Activated T-cell treated with anti-CD3 and anti-CD28 coated beads, Interleukin-2, amount 50 U/mL, for 24 hours (primary cell): Measurements from ENCODE around the gene TOMM20.
A peak's percentile ranks its signal among the peaks of the same experiment; 100 is the strongest.
"Not testable (repeated sequence)": the region's sequence is repeated elsewhere in the genome, so short reads cannot be mapped to it uniquely, and the experiment has no call there.

ENCODE experiments used
- DNase-seq: peaks from one replicate; pipeline ENCODE4 v3.0.0-alpha.2; 2020
- H3K27ac Mint-ChIP-seq: 2 replicates; pipeline ENCODE4 v1.8.0; 2020; ENCODE audit warnings: mild to moderate bottlenecking, mixed read lengths
- H3K27me3 Mint-ChIP-seq: 2 replicates; pipeline ENCODE4 v1.8.0; 2020; ENCODE audit warnings: mixed read lengths
- H3K36me3 Mint-ChIP-seq: 2 replicates; pipeline ENCODE4 v1.8.0; 2020; ENCODE audit warnings: low read depth, mixed read lengths
- H3K4me1 Mint-ChIP-seq: 2 replicates; pipeline ENCODE4 v1.8.0; 2020; ENCODE audit warnings: low read depth, mixed read lengths
- H3K4me3 Mint-ChIP-seq: 2 replicates; pipeline ENCODE4 v1.8.0; 2020; ENCODE audit warnings: mild to moderate bottlenecking, moderate library complexity, mixed read lengths
- H3K9me3 Mint-ChIP-seq: 2 replicates; pipeline ENCODE4 v1.8.0; 2020; ENCODE audit warnings: mixed read lengths

TOMM20 gene

DNA sequence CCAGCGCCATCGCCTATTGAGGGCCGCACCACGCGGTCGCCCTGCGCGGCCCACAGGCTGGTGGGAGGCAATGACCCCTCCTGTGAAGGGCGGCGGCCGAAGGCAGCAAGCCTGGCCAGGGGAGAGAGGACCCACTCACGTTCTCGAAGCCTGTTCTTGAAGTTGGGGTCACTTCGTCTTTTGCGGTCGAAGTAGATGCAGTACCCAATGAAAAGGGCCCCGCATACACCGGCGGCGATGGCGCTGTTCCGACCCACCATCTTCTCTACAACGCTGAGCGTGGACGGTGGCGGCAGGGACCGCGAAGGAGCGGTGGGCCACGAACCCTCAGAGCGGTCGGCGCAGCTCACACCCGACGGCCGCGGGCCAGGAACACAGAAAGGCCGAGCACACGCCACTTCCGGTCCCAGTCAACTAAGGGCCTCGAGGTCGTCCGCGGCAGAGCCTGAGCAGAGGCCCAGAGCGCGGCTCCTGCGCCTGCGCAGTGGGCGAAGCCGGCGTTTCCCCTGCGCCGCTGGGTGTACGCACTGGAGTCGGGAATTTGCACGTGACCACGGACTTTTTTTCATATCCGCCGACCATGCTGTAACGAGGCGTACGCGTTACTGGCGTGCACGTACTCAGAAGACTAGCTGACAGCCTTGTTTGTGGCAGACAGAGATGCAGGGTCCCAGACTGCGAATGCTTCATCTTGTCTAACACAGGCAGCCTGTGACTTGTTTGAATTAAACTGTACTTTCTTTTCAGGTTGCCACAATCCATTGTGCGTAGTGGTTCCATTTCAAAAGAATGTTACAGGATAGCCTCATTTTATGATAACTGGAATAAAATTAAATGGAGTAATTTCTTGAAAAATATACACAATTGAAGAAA lies at the start of gene TOMM20:
TOMM20 (minus strand) TSS at position 382 of the 873 bp plus-strand sequence; CDS start at position 260, 122 bp downstream.
- no peaks in the 10 kb centered on the region for H3K9me3 Mint-ChIP-seq
- no peaks in the 10 kb centered on the region for H3K27me3 Mint-ChIP-seq
- peak within 1 kb of the TSS; percentile 99 for H3K27ac Mint-ChIP-seq
- peaks cover 52% of the 10 kb centered on the region for H3K4me1 Mint-ChIP-seq
- peak within 1 kb of the TSS; percentile 99 for H3K4me3 Mint-ChIP-seq
- peak; percentile 94 for DNase-seq
- H3K36me3 Mint-ChIP-seq = peaks cover 88% of the 10 kb centered on the region

DNA sequence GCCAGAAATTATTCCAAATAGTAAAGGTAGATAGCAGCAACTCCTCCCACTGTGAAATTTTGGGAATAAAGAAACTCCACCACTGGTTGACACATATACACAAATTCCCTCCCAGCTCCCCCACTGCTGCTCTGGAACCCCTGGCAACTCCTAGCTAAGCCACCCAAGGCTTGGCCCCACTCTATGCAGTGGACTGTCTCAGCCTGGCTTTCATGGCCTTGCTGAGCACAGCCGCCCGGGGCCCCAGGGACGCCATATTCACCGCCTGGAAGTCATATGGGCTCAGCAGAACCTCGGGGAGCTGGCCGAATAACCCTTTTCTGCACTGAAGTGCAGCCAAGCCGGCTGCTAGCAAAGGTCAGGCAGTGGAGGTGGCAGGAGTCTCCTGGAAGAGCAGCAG lies 47.8 kb upstream of the TOMM20 start:
- H3K27ac Mint-ChIP-seq = peak overlapping the region; percentile 75

DNA sequence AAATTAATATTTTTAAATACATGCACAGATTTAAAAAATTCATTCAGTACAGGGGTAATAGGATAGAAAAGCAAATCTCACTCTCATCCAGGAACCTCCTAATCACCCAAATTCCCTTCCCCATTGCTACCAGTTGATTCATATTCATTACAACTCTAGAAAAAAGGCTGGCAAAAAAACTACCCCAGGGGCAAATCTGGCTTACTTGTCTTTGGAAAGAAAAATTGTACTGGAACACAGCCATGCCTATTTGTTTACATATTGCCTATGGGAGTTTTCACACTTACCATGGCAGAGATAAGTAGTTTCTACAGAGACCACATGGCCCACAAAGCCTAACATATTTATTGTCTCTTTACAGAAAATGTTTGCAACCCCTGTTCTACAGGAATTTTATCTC lies 41.3 kb upstream of the TOMM20 start:
- Mint-ChIP-seq H3K4me1 (no peaks in the 10 kb centered on the region), H3K9me3 (no peaks in the 10 kb centered on the region), H3K4me3 (no peak overlapping the region), H3K27me3 (no peaks in the 10 kb centered on the region), H3K27ac (no peak overlapping the region), H3K36me3 (peaks cover 74% of the 10 kb centered on the region)
- DNase-seq = no peak

More for the DNA sequence above, 47.8 kb upstream of the TOMM20 start:
- Mint-ChIP-seq H3K4me3 (no peak overlapping the region), H3K9me3 (no peaks in the 10 kb centered on the region), H3K27me3 (no peaks in the 10 kb centered on the region), H3K36me3 (peaks cover 85% of the 10 kb centered on the region), H3K4me1 (peaks cover 3% of the 10 kb centered on the region)
- no peak for DNase-seq

DNA sequence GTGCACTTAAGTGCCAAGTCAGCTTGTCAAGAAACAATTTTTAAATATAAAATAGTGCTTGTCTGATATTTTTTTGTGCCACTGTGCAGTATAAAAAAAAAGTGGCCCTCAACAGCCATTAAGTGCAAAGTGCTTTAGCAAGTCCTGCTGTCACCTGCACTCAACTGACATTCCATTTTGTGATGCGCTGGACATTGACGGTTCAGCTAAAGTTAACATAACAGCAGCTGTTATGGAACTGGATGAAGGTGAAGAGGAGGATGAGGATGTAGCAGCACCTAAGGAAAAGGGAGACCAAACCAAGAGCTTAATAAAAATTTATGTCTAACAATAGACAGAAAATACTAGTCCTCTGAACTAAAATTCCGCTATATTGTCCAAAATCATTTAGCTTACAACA lies 39.7 kb upstream of the TOMM20 start:
- Mint-ChIP-seq H3K27ac (peak overlapping the region; percentile 48), H3K4me1 (no peaks in the 10 kb centered on the region), H3K27me3 (no peaks in the 10 kb centered on the region), H3K36me3 (peaks cover 67% of the 10 kb centered on the region), H3K9me3 (no peaks in the 10 kb centered on the region), H3K4me3 (no peak overlapping the region)
- DNase-seq = no peak

DNA sequence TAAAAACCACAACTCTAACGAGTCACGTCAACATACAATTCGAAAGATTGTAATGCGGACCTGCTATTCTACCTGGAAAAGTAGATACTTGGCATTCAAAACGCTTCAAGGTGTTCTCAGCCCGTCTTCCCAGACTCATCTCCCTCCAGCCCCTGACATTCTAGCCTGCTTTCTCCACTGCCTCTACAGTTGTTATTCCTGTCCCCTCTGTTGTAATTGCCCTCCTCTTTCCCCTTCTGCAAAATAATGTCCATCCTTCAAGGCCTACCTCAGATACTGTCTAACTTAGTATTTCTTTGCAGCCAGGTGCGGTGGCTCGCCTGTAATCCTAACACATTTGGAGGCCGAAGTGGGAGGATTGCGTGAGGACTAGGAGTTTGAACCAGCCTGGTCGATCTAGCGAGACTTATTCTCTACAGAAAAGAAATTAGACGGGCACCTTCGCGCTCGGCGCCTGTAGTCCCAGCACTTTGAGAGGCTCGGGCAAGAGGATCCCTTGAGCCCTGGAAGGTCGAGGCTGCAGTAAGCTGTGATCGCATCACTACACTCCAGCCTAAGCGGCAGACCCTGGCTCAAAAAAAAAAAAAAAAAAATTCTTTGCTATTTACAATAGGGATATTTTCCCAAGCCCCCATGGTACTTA lies 33.2 kb upstream of the TOMM20 start:
- H3K36me3 Mint-ChIP-seq = peaks cover 14% of the 10 kb centered on the region
- no peak for DNase-seq
- H3K4me3 Mint-ChIP-seq = no peak overlapping the region
- H3K27me3 Mint-ChIP-seq = no peaks in the 10 kb centered on the region
- peaks cover 22% of the 10 kb centered on the region for H3K4me1 Mint-ChIP-seq
- H3K9me3 Mint-ChIP-seq = no peaks in the 10 kb centered on the region
- peak overlapping the region; percentile 99 for H3K27ac Mint-ChIP-seq

DNA sequence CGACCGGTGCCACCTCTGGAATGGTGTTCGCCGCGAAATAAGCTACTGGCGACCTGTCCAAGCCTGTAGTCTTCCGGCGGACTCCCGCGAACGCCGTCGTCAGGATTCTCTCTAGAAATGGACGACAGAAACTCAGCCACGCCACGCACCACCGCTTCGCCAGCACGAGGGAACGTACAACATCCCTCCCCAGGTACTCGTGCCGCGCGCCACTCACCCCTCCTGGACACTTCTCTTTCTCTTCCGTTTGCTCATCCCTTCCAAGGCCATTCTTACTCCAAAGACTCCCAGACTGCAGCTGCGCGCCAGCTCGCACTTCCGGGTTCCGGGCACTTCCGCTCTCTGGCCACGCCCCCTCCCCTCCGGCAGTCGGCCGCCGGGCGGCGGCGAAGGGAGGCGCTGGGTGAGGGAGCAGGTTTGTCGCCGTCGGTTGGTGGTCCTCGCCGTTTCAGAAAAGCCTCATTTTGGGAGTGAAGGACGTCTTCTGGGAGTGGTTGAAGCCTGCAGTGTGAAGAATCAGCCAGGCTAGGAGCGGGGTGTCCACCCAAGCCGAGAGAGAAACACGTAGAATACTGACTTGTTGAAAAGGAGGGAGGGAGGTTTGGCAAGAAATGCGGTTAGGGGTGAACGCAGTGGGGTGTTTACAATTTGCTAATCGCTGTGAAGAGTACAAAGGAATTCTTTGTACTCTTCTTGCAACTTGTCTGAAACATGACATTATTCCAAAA lies 32.5 kb upstream of the TOMM20 start, which contains the start of gene RBM34:
RBM34 (minus strand) TSS at position 294 of the 728 bp plus-strand sequence; CDS start at position 270, 24 bp downstream.
- Mint-ChIP-seq H3K27me3 (no peaks in the 10 kb centered on the region), H3K4me1 (peaks cover 22% of the 10 kb centered on the region), H3K4me3 (no peak within 1 kb of the TSS), H3K27ac (peak within 1 kb of the TSS; percentile 99), H3K36me3 (peaks cover 12% of the 10 kb centered on the region), H3K9me3 (no peaks in the 10 kb centered on the region)
- DNase-seq = peak; percentile 96

DNA sequence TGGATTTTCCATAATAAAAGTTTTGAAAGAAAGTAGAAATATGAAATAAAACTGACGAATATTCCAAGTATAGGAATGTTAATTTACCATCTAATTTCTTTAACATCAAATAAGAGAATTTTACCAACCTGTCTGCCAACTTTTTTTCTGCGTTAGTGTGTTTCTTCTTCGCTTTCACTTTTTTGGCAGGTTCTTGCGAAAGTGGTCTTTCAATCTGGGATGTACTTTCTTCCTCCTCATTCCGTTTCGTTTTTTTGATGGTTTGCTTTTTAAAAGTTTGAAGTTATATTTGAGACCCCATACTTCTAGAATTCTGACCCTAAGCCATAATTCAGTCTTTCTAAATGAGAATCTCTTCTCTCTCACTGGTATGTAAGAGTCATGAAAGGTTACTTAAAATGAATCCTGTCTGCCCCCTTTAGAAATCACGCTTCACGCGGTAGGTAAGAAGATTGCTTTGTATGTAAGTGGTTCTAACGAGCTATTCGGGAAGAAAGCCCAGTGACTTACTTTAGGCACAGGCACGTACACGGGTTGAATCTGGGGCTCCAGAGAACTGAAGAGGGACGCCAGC lies 31.8 kb upstream of the TOMM20 start:
- H3K36me3 Mint-ChIP-seq = peaks cover 11% of the 10 kb centered on the region
- H3K4me1 Mint-ChIP-seq = peaks cover 22% of the 10 kb centered on the region
- H3K9me3 Mint-ChIP-seq = no peaks in the 10 kb centered on the region
- H3K4me3 Mint-ChIP-seq = no peak overlapping the region
- H3K27ac Mint-ChIP-seq = peak overlapping the region; percentile 99
- no peaks in the 10 kb centered on the region for H3K27me3 Mint-ChIP-seq
- DNase-seq = no peak

DNA sequence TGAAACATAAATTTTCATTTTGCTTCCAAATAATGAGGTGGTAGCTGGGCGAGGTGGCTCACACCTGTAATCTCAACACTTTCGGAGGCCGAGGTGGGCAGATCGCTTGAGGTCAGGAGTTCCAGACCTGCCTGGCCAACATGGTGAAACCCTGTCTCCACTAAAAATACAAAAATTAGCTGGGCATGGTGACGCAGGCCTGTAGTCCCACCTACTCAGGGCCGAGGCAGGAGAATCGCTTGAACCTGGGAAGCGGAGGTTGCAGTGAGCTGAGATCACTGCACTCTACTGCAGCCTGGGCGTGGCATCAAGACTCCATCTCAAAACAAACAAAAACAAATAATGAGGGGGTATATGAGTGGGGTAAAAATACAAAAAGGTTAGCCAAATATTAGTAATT lies 31.3 kb upstream of the TOMM20 start:
- H3K36me3 Mint-ChIP-seq = peaks cover 14% of the 10 kb centered on the region
- H3K27ac Mint-ChIP-seq = peak overlapping the region; percentile 99
- not testable (repeated sequence) for H3K27me3 Mint-ChIP-seq

DNA sequence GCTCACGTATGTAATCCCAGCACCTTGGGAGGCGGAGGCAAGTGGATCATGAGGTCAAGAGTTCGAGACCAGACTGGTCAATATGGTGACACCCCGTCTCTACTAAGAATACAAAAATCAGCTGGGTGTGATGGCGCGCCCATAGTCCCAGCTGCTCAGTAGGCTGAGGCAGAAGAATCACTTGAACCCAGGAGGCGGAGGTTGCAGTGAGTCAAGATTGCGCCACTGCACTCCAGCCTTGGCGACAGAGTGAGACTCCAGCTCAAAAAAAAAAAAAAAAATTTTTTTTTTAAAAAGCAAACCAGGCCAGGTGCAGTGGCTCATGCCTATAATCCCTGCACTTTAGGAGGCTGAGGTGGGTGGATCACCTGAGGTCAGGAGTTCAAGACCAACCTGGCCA lies 30.6 kb upstream of the TOMM20 start:
- not testable (repeated sequence) for H3K9me3 Mint-ChIP-seq, DNase-seq, H3K27me3 Mint-ChIP-seq, H3K4me3 Mint-ChIP-seq
- H3K27ac Mint-ChIP-seq = peak overlapping the region; percentile 99
- H3K36me3 Mint-ChIP-seq = peaks cover 17% of the 10 kb centered on the region
- peaks cover 29% of the 10 kb centered on the region for H3K4me1 Mint-ChIP-seq

More for the DNA sequence above, 31.3 kb upstream of the TOMM20 start:
- not testable (repeated sequence) for H3K9me3 Mint-ChIP-seq, DNase-seq, H3K4me3 Mint-ChIP-seq
- peaks cover 22% of the 10 kb centered on the region for H3K4me1 Mint-ChIP-seq

DNA sequence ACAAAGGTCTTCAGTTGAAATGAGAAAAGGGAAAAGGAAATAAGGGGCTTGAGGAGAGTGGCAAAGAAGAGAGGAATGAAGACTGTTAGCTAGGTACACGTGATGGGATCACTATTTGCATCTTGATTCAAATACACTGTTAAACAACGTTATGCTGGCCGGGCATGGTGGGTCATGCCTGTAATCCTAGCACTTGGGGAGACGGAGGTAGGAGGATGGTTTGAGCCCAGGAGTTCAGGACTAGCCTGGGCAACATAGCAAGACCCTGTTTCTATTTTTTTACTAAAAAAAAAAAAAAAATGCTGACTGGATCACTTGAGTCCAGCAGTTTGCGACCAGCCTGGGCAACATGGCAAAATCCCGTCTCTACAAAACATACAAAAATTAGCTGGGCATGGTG lies 30.0 kb upstream of the TOMM20 start:
- H3K27ac Mint-ChIP-seq = peak overlapping the region; percentile 47
- no peak for DNase-seq
- H3K9me3 Mint-ChIP-seq = no peaks in the 10 kb centered on the region
- no peaks in the 10 kb centered on the region for H3K27me3 Mint-ChIP-seq
- peaks cover 22% of the 10 kb centered on the region for H3K36me3 Mint-ChIP-seq
- H3K4me3 Mint-ChIP-seq = no peak overlapping the region
- peaks cover 30% of the 10 kb centered on the region for H3K4me1 Mint-ChIP-seq

DNA sequence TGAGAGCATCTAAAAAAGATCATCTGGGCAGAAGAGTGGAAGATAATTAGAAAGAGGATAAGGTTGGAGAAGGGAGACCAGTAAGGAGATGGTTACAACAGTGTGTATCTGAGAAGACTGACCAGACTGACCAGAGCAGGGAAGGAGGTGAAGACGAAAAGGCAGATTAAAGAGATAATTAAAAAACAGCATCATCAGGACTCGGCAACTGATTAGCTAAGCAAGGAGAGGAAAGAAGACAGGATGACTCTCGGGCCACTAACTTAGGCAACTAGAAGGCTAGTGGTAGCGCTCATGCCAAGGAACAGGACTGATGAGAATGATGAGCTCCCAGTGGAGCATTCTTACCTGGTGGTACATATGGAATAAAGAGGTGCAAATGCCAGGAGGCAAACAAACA lies 28.5 kb upstream of the TOMM20 start:
- Mint-ChIP-seq H3K27ac (no peak overlapping the region), H3K9me3 (no peaks in the 10 kb centered on the region), H3K4me1 (peaks cover 39% of the 10 kb centered on the region), H3K4me3 (no peak overlapping the region), H3K36me3 (peaks cover 35% of the 10 kb centered on the region), H3K27me3 (no peaks in the 10 kb centered on the region)
- no peak for DNase-seq

DNA sequence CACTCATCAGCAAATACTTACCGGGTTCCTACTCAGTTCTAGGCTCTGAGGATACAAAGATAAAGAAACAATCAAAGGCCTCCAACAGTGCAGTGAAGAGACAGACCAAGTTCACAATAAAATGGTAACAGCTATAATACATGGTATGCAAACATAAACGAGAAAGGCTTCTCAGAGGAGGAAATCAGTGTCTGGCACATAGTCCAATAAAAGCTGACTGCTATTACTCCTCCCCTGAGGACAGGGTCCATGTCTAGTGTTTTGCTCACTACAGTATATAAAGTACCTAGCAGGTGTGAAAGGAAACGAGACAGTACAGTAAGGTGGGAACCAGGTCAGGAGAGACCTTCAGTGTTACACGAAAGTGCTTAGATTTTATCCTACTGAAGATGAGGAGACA lies 28.1 kb upstream of the TOMM20 start:
- peaks cover 36% of the 10 kb centered on the region for H3K4me1 Mint-ChIP-seq
- H3K27ac Mint-ChIP-seq = no peak overlapping the region
- no peaks in the 10 kb centered on the region for H3K9me3 Mint-ChIP-seq
- H3K27me3 Mint-ChIP-seq = no peaks in the 10 kb centered on the region
- no peak overlapping the region for H3K4me3 Mint-ChIP-seq
- no peak for DNase-seq
- H3K36me3 Mint-ChIP-seq = peaks cover 37% of the 10 kb centered on the region

DNA sequence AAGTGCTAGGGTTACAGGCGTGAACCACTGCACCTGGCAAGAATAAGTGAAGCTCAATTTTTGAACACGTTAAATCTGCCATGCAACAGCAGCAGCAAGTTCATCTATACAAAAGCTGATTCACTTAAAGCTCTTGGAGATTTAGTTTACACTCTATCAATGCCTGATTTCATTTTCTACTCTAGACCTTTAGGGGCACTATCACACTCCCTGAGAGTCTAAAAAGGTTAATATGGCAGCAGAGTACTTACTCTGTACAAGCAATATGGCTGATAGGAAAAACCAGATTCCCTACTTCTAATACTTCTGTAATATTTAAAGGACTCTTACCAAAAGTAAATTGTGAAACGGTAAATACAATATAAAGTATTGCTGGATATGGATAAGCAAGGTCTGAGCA lies 27.6 kb upstream of the TOMM20 start:
- DNase-seq = no peak
- no peak overlapping the region for H3K27ac Mint-ChIP-seq
- H3K4me1 Mint-ChIP-seq = peaks cover 38% of the 10 kb centered on the region
- no peaks in the 10 kb centered on the region for H3K27me3 Mint-ChIP-seq
- H3K36me3 Mint-ChIP-seq = peaks cover 42% of the 10 kb centered on the region
- no peaks in the 10 kb centered on the region for H3K9me3 Mint-ChIP-seq
- H3K4me3 Mint-ChIP-seq = no peak overlapping the region

DNA sequence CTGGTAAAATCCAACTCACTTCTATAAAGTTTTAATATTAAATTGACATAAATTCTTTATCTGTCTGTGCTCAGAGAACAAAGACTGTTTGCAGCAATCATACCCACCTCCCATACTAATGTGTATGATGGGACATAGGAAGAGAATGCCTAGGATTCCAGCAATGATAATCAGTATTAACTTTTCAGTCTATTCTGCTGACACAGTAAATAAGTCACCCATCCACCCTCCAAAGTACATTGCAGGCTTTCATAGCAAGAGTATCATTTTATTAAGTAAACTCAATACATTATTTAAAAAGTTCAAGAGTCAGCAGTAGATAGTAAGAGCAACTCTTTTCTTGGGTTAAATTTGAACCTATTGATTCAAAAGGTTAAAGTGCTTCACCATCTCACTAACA lies 23.6 kb upstream of the TOMM20 start:
- peaks cover 50% of the 10 kb centered on the region for H3K4me1 Mint-ChIP-seq
- H3K36me3 Mint-ChIP-seq = peaks cover 80% of the 10 kb centered on the region
- DNase-seq = no peak
- H3K27ac Mint-ChIP-seq = no peak overlapping the region
- no peaks in the 10 kb centered on the region for H3K9me3 Mint-ChIP-seq
- H3K4me3 Mint-ChIP-seq = no peak overlapping the region
- H3K27me3 Mint-ChIP-seq = no peaks in the 10 kb centered on the region
